ENCODE results near the gene DAP3.
"Not testable (repeated sequence)": the region's sequence is repeated elsewhere in the genome, so short reads cannot be mapped to it uniquely, and the experiment has no call there.

DAP3 gene

GRCh38 chr1:155678027-155678426 is 10.9 kb upstream of the DAP3 start:
- DNase-seq, result no peak
- in situ Hi-C loops (cut with HindIII; ENCODE audit: low pct_ligation_motif_present, low pct_unique_long_range_greater_than_20kb, low sequenced_read_pairs), result no loop called here

DNA sequence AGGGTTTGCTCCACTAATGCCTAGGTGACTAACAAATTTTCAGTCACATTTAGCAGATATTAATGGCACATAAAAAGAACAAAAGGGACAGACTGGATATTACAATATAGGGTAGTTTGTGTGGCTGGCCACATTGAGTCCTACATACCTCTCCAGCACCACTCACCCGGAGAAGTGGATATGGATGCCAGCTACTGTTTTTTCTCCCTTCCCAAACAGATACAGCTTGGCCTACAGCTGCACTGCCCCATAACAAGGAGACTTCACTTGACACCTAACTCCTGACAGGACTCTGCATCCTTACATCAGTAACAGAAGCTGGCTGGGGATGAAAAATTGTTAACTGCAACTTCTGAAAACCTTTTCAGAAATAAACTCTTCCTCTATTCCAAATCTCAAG is 9.9 kb upstream of the DAP3 start:
- in situ Hi-C loops (cut with HindIII; ENCODE audit: low pct_ligation_motif_present, low pct_unique_long_range_greater_than_20kb, low sequenced_read_pairs); DNase-seq: not testable (repeated sequence)

DNA sequence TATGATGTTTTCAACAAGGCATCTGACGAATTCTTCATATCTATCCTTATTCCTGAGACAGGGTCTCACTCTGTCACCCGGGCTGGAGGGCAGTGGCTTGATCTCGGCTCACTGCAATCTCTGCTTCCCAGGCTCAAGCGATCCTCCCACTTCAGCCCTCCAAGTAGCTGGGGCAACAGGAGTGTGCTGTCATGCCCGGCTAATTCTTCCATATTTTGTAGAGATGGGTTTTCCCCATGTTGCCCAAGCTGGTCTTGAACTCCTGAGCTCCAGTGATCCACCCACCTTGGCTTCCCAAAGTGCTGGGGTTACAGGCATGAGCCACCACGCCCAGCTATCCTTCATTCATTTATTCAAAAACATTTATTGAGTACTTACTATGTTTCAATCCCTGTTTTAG is 8.4 kb upstream of the DAP3 start:
- in situ Hi-C loops (cut with HindIII; ENCODE audit: low pct_ligation_motif_present, low pct_unique_long_range_greater_than_20kb, low sequenced_read_pairs), result no loop called here
- no peak for DNase-seq

- in situ Hi-C loops (cut with HindIII; ENCODE audit: low pct_ligation_motif_present, low pct_unique_long_range_greater_than_20kb, low sequenced_read_pairs), result no loop called here
- DNase-seq, result no peak
Observed at GRCh38 chr1:155681776-155682175, 7.1 kb upstream of the DAP3 start.

DNA sequence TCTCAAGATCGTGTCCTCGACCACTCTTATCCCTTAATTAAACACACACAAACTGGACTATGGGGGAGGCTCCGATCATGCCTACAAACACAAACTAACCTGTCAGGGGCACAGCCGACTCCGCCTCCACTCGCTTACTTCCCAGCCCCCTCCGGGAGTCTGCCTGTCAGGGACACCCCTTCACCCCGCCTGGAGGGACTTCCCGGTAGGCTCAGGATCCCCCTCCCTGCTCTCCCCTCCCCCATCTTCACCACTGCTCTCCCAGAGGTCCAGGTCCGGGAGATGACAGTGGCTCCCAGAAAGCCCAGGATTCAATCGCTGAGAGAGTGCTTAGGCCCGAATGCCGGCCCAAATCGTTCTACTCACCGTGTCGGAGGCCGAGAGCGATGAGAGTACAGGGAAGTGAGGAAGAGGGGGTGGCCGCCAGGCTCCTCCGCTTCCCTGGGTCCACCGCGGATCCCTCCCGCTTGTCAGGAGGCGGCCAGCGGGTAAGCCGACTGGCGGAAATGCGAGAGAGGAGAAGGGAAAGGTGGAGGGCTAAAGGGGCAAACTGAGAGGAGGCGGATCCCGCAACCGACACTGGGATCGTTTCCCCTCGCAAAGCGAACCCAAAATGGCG is 1.1 kb upstream of the DAP3 start:
- DNase-seq; in situ Hi-C loops (cut with HindIII; ENCODE audit: low pct_ligation_motif_present, low pct_unique_long_range_greater_than_20kb, low sequenced_read_pairs): not testable (repeated sequence)

- peak; percentile 89 for DNase-seq
- in situ Hi-C loops (cut with HindIII; ENCODE audit: low pct_ligation_motif_present, low pct_unique_long_range_greater_than_20kb, low sequenced_read_pairs), result no loop called here
Observed at GRCh38 chr1:155688324-155689080, 389 bp upstream of the DAP3 start, which contains the start of gene YY1AP1. TSS of gene YY1AP1 (minus strand) at chr1:155688774. CDS start at chr1:155680436, 8,338 bp downstream.

GRCh38 chr1:155691992-155692528 is 3.2 kb downstream of the DAP3 start:
- no peak for DNase-seq

GRCh38 chr1:155694167-155694566 is 5.3 kb downstream of the DAP3 start:
- no peak for DNase-seq
- in situ Hi-C loops (cut with HindIII; ENCODE audit: low pct_ligation_motif_present, low pct_unique_long_range_greater_than_20kb, low sequenced_read_pairs), result no loop called here

More at GRCh38 chr1:155691992-155692528, 3.2 kb downstream of the DAP3 start:
- in situ Hi-C loops (cut with HindIII; ENCODE audit: low pct_ligation_motif_present, low pct_unique_long_range_greater_than_20kb, low sequenced_read_pairs), result no loop called here

GRCh38 chr1:155695072-155695471 is 6.2 kb downstream of the DAP3 start:
- no peak for DNase-seq
- in situ Hi-C loops (cut with HindIII; ENCODE audit: low pct_ligation_motif_present, low pct_unique_long_range_greater_than_20kb, low sequenced_read_pairs), result no loop called here

DNA sequence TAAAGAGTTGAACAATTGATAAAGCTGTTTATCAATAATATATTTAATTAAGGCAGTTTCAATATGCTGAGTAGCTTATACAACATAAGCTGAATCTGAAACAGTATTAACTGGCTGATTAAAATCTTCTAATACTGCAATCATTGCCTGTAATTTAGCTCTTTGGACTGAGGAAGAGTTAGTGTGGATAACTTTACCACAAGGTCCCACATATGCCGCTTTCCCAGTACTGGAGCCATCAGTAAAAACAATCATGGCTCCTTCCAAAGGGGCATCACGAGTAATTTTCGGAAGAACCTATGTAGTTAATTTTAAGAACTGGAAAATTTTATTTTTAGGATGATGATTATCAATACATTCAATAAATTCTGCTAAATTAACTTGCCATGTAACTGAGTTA is 6.7 kb downstream of the DAP3 start:
- no peak for DNase-seq
- in situ Hi-C loops (cut with HindIII; ENCODE audit: low pct_ligation_motif_present, low pct_unique_long_range_greater_than_20kb, low sequenced_read_pairs), result no loop called here

DNA sequence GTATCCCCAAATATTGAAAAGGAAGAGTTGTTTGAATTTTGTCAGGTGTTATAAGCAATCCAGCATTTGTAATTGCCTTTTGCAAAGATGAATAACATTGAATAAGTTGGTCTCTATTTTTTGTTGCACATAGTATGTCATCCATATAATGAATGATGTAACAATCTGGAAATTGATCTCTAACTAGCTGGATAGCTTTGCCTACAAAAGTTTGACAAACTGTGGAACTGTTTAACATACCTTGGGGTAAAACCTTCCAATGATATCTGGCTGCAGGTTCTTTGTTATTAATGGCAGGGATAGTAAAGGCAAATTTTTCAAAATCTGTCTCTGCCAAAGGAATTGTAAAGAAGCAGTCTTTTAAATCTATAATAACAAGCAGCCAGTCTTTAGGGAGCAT is 7.6 kb downstream of the DAP3 start:
- DNase-seq, result no peak

GRCh38 chr1:155697046-155697445 is 8.2 kb downstream of the DAP3 start:
- in situ Hi-C loops (cut with HindIII; ENCODE audit: low pct_ligation_motif_present, low pct_unique_long_range_greater_than_20kb, low sequenced_read_pairs), result no loop called here

More for the DNA sequence above, 7.6 kb downstream of the DAP3 start:
- in situ Hi-C loops (cut with HindIII; ENCODE audit: low pct_ligation_motif_present, low pct_unique_long_range_greater_than_20kb, low sequenced_read_pairs), result no loop called here

DNA sequence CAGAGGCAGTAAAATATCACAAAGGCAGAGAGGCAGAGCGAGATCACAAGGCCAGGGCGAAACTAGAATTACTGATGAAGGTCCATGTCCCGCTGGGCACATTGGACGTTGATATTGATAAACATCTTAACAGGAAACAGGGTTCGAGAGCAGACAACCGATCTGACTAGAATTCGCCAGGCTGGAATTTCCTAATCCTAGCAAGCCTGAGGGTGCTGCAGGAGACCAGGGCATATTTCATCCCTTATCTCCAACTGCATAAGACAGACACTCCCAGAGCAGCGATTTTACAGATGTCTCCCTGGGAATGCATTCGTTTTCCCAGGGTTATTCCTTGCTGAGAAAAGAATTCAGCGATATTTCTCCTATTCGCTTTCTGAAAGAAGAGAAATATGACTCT is 8.7 kb downstream of the DAP3 start:
- DNase-seq; in situ Hi-C loops (cut with HindIII; ENCODE audit: low pct_ligation_motif_present, low pct_unique_long_range_greater_than_20kb, low sequenced_read_pairs): not testable (repeated sequence)

More at GRCh38 chr1:155697046-155697445, 8.2 kb downstream of the DAP3 start:
- DNase-seq, result no peak

- DNase-seq, result peak; percentile 48
Observed at GRCh38 chr1:155698382-155699038, 9.6 kb downstream of the DAP3 start.

GRCh38 chr1:155699062-155699461 is 10.2 kb downstream of the DAP3 start:
- in situ Hi-C loops (cut with HindIII; ENCODE audit: low pct_ligation_motif_present, low pct_unique_long_range_greater_than_20kb, low sequenced_read_pairs), result not testable (repeated sequence)

More at GRCh38 chr1:155698382-155699038, 9.6 kb downstream of the DAP3 start:
- in situ Hi-C loops (cut with HindIII; ENCODE audit: low pct_ligation_motif_present, low pct_unique_long_range_greater_than_20kb, low sequenced_read_pairs), result no loop called here

GRCh38 chr1:155701675-155702074 is 12.8 kb downstream of the DAP3 start:
- DNase-seq; in situ Hi-C loops (cut with HindIII; ENCODE audit: low pct_ligation_motif_present, low pct_unique_long_range_greater_than_20kb, low sequenced_read_pairs): not testable (repeated sequence)

More at GRCh38 chr1:155699062-155699461, 10.2 kb downstream of the DAP3 start:
- DNase-seq, result not testable (repeated sequence)

DNA sequence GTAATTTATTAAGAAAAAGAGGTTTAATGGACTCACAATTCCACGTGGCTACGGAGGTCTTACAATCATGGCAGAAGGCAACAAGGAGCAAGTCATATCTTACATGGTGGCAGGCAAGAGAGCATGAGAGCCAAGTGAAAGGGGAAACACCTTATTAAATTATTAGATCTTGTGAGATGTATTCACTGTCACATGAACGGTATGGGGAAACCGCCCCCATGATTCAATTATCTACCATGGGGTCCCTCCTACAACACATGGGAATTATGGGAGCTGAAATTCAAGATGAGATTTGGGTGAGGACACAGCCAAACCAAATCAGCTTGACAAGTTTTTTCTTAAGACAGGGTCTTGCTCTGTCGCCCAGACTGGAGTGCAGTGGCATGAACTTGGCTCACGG is 14.3 kb downstream of the DAP3 start:
- in situ Hi-C loops (cut with HindIII; ENCODE audit: low pct_ligation_motif_present, low pct_unique_long_range_greater_than_20kb, low sequenced_read_pairs), result no loop called here
- no peak for DNase-seq

DNA sequence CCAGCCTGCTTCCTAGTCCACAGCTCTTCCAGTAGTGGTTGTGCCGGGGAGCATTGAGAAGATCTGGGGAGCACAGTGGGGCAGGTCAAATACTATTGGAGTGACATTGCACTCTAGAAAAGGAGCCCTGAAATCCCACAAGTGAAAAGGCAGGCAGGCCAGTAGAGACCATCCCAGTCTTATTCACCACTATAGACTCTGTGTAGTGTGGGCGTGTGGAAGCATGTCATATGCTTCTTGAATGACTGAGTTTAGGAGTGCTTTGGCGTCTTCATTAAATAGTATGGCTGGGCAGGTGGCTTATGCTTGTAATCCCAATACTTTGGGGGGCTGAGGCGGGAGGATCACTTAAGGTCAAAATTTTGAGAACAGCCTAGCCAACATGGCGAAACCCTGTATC is 15.5 kb downstream of the DAP3 start:
- DNase-seq; in situ Hi-C loops (cut with HindIII; ENCODE audit: low pct_ligation_motif_present, low pct_unique_long_range_greater_than_20kb, low sequenced_read_pairs): not testable (repeated sequence)

- DNase-seq, result peak; percentile 14
- in situ Hi-C loops (cut with HindIII; ENCODE audit: low pct_ligation_motif_present, low pct_unique_long_range_greater_than_20kb, low sequenced_read_pairs), result no loop called here
Observed at GRCh38 chr1:155706139-155706538, 17.2 kb downstream of the DAP3 start.
